Tibial nerve (tissue), 4 donors: ENCODE measurements around the gene SLC6A6. TPM values are rescaled to one million over a fixed set of nuclear protein-coding genes. Genes with fewer than 3 reads are reported as not detected.

ENCODE experiments used
- DNase-seq, 2 donors: peaks; one replicate each; pipeline ENCODE4 v3.0.0-alpha.2; 2019; ENCODE audit warnings: low spot score in 2 of 2
- H3K27ac ChIP-seq, 4 donors: fragments of 200-600 bp; sonication (generic) in 3 of 4; one replicate each; pipeline ENCODE4 v1.5.1; 2017 to 2019; ENCODE audit warnings: mild to moderate bottlenecking in 1 of 4
- H3K27me3 ChIP-seq, 2 donors: fragments of 200-600 bp; sonication (generic) in 1 of 2; one replicate each; pipeline versions ENCODE4 v1.5.1 to v1.6.0; 2017 to 2019
- H3K36me3 ChIP-seq, 3 donors: fragments of 200-600 bp; sonication (generic); one replicate each; pipeline ENCODE4 v1.5.1; 2018 to 2019
- H3K4me1 ChIP-seq, 4 donors: fragments of 200-600 bp; sonication (generic) in 3 of 4; one replicate each; pipeline ENCODE4 v1.5.1; 2017 to 2019
- H3K4me3 ChIP-seq, 4 donors: fragments of 200-600 bp; sonication (generic) in 3 of 4; one replicate each; pipeline ENCODE4 v1.5.1; 2017 to 2019; ENCODE audit warnings: mild to moderate bottlenecking in 1 of 4, moderate library complexity in 1 of 4
- H3K9me3 ChIP-seq, 4 donors: fragments of 200-600 bp; sonication (generic) in 3 of 4; one replicate each; pipeline ENCODE4 v1.5.1; 2017 to 2019
- CTCF ChIP-seq, 5 experiments: fragments of 200-600 bp in 3 of 5; fragments of 450-650 bp in 2 of 5; sonication (generic) in 3 of 5; IDR thresholded peaks; one replicate each; pipeline ENCODE4 v1.5.1; 2016 to 2019; ENCODE audit warnings: antibody characterized with exemption in 5 of 5, mild to moderate bottlenecking in 3 of 5, moderate library complexity in 2 of 5
- EP300 ChIP-seq, 2 donors: sonication (generic); formaldehyde crosslinking; IDR thresholded peaks; one replicate each; pipeline ENCODE4 v1.6.1; 2017; ENCODE audit warnings: antibody characterized with exemption in 2 of 2, mild to moderate bottlenecking in 1 of 2
- POLR2A ChIP-seq, 2 donors: fragments of 450-650 bp; IDR thresholded peaks; one replicate each; pipeline ENCODE4 v1.6.1; 2017; ENCODE audit warnings: antibody characterized with exemption in 2 of 2, mild to moderate bottlenecking in 2 of 2, moderate library complexity in 2 of 2
- WGBS, 2 donors: methylation state at CpG; one replicate each; pipeline ENCODE4 v1.1.5; 2018; 5-methylcytosine and 5-hydroxymethylcytosine counted together
- total RNA-seq, 4 donors: library from RNA; depleted of rRNA; stranded (reverse); fragments of >200 nt; gene quantifications; one replicate each; pipeline ENCODE4 v1.1.0, GENCODE V29; 2016

SLC6A6 gene
- total RNA-seq, 4 donors from 2014 or later: 11.8 to 24.9 (median 13.5) TPM

- no peaks in the 10 kb centered on the region for H3K4me1 ChIP-seq
- peaks cover 0 to 6% (median 0%) of the 10 kb centered on the region in 4 donors for H3K9me3 ChIP-seq
- H3K27ac ChIP-seq: no peak overlapping the region
- TF ChIP-seq EP300 (IDR thresholded peaks at IDR 0.05): no peak
- no peak for TF ChIP-seq CTCF (IDR thresholded peaks at IDR 0.05)
- TF ChIP-seq POLR2A (IDR thresholded peaks at IDR 0.05): no peak
- no peaks in the 10 kb centered on the region for H3K27me3 ChIP-seq
- no peak overlapping the region for H3K4me3 ChIP-seq
- 72 to 80% methylated on average over 7 to 8 of the region's 9 CpGs for WGBS, 2 donors
- no peak for DNase-seq
- H3K36me3 ChIP-seq: no peaks in the 10 kb centered on the region
These were observed 16.2 kb upstream of the SLC6A6 start for GRCh38 chr3:14386254-14386653.

DNA sequence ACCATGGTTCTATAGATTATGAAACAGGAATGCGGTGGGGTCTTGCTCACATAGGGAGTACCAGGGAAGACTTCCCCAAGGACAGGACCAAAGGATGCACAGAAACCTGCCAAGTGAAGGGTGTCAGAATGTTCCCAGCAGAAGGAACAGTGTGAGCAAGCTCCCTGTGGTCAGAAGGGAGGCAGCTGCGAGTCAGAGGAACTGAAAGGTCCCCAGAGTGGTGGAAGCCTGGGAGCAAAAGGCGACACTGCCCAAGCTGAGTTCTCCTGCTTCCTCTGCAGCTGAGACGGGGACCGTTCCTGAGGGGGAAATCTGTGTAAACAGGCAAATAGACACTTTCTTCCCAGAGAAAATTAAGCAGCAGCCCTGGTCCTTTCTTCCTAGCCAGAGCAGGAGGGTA, 14.2 kb upstream of the SLC6A6 start:
- DNase-seq: no peak
- peak in 1 of 2 donors; percentile 10 for TF ChIP-seq EP300 (IDR thresholded peaks at IDR 0.05)
- no peak for TF ChIP-seq CTCF (IDR thresholded peaks at IDR 0.05)
- H3K36me3 ChIP-seq: no peaks in the 10 kb centered on the region
- no peak overlapping the region for H3K27ac ChIP-seq
- no peaks in the 10 kb centered on the region for H3K4me1 ChIP-seq
- WGBS, 2 donors: 61 to 68% methylated on average over 5 of the region's 5 CpGs
- H3K27me3 ChIP-seq: no peaks in the 10 kb centered on the region
- H3K9me3 ChIP-seq: peaks cover 0 to 6% (median 0%) of the 10 kb centered on the region in 4 donors
- no peak overlapping the region for H3K4me3 ChIP-seq

DNA sequence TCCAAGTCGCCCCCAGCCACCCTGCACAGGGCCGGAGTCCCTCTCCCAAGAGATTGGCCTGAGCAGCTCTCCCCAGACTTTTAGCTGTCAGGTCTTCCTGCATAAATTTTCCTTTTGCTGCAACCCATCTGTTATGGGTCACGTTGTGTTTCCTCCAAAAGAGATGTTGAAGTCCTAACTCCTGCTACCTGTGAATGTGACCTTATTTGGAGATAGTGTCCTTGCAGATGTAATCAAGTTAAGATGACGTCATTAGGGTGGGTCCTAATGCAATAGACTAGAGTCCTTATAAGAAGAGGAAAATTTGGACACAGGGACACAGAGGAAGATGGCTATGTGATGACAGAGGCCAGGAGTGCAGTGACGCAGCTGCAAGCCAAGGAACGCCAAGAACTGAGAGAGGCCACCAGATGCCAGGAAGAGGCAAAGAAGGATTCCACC, 13.2 kb upstream of the SLC6A6 start:
- H3K27ac ChIP-seq: no peak overlapping the region
- no peak for DNase-seq
- TF ChIP-seq EP300 (IDR thresholded peaks at IDR 0.05) (no peak), POLR2A (IDR thresholded peaks at IDR 0.05) (no peak), CTCF (IDR thresholded peaks at IDR 0.05) (no peak)
- H3K9me3 ChIP-seq: peaks cover 0 to 6% (median 0%) of the 10 kb centered on the region in 4 donors
- H3K4me3 ChIP-seq: no peak overlapping the region
- 71 to 75% methylated on average over 6 of the region's 6 CpGs for WGBS, 2 donors
- H3K27me3 ChIP-seq: no peaks in the 10 kb centered on the region
- H3K4me1 ChIP-seq: no peaks in the 10 kb centered on the region
- no peaks in the 10 kb centered on the region for H3K36me3 ChIP-seq

- WGBS, 2 donors: 62 to 75% methylated on average over 5 of the region's 5 CpGs
- TF ChIP-seq POLR2A (IDR thresholded peaks at IDR 0.05) (no peak), EP300 (IDR thresholded peaks at IDR 0.05) (no peak), CTCF (IDR thresholded peaks at IDR 0.05) (no peak)
- no peak overlapping the region for H3K27ac ChIP-seq
These were observed 12.7 kb upstream of the SLC6A6 start for GRCh38 chr3:14389716-14390115.

GRCh38 chr3:14391033-14391432, 11.4 kb upstream of the SLC6A6 start:
- TF ChIP-seq EP300 (IDR thresholded peaks at IDR 0.05) (peak in 1 of 2 donors; percentile 50), POLR2A (IDR thresholded peaks at IDR 0.05) (no peak), CTCF (IDR thresholded peaks at IDR 0.05) (no peak)
- 29 to 41% methylated on average over 4 of the region's 4 CpGs for WGBS, 2 donors

More at GRCh38 chr3:14389716-14390115, 12.7 kb upstream of the SLC6A6 start:
- no peaks in the 10 kb centered on the region for H3K27me3 ChIP-seq
- H3K36me3 ChIP-seq: no peaks in the 10 kb centered on the region
- no peaks in the 10 kb centered on the region for H3K4me1 ChIP-seq
- peaks cover 0 to 6% (median 0%) of the 10 kb centered on the region in 4 donors for H3K9me3 ChIP-seq
- no peak overlapping the region for H3K4me3 ChIP-seq
- no peak for DNase-seq

More at GRCh38 chr3:14391033-14391432, 11.4 kb upstream of the SLC6A6 start:
- Histone ChIP-seq H3K36me3 (no peaks in the 10 kb centered on the region), H3K4me1 (no peaks in the 10 kb centered on the region), H3K4me3 (no peak overlapping the region), H3K27me3 (no peaks in the 10 kb centered on the region), H3K9me3 (no peaks in the 10 kb centered on the region), H3K27ac (no peak overlapping the region)
- DNase-seq: peak in 1 of 2 donors; percentile 32
